Tibial nerve (tissue), 3 donors: ENCODE data around the gene FBXW12.

Experiments used
- CTCF ChIP-seq, 5 experiments: fragments of 200-600 bp in 3 of 5; fragments of 450-650 bp in 2 of 5; sonication (generic) in 3 of 5; IDR thresholded peaks; one replicate each; pipeline ENCODE4 v1.5.1; 2016 to 2019; ENCODE audit warnings: antibody characterized with exemption in 5 of 5, mild to moderate bottlenecking in 3 of 5, moderate library complexity in 2 of 5
- POLR2A ChIP-seq, 2 donors: fragments of 450-650 bp; IDR thresholded peaks; one replicate each; pipeline ENCODE4 v1.6.1; 2017; ENCODE audit warnings: antibody characterized with exemption in 2 of 2, mild to moderate bottlenecking in 2 of 2, moderate library complexity in 2 of 2

DNA sequence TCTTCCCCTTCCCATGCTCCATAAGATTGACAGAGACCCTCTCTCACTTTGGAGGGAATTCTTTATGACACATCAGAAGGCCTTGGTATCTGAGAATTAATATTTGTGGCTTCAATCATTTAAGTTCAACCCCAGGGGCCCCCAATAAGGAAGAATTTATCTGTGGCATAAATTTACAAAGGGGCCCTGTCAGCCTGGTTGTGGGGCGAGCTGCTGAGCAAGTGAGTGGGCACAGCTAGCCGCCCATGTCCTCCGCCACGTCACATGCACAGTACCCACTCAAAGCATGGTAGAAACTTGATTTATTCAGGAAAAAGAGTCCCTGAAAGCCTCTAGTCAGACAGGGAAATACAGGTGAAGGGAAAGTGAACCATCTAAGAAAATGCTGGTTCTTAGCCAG, 44.5 kb downstream of the FBXW12 start:
- TF ChIP-seq CTCF (IDR thresholded peaks at IDR 0.05): no peak
- no peak for TF ChIP-seq POLR2A (IDR thresholded peaks at IDR 0.05)
